Activated CD4-positive, CD25-positive, alpha-beta regulatory T cell treated with anti-CD3 and anti-CD28 coated beads, Interleukin-2, amount 50 U/mL, for 72 hours (primary cell): ENCODE results near the gene BRSK2.

Experiments
- DNase-seq: peaks from one replicate; pipeline ENCODE4 v3.0.0; 2021

The BRSK2 gene

GRCh38 chr11:1470681-1471611 lies 81.2 kb downstream of the BRSK2 start:
- no peak for DNase-seq

- DNase-seq = no peak
Observed at GRCh38 chr11:1471736-1472135, 82.0 kb downstream of the BRSK2 start.

DNA sequence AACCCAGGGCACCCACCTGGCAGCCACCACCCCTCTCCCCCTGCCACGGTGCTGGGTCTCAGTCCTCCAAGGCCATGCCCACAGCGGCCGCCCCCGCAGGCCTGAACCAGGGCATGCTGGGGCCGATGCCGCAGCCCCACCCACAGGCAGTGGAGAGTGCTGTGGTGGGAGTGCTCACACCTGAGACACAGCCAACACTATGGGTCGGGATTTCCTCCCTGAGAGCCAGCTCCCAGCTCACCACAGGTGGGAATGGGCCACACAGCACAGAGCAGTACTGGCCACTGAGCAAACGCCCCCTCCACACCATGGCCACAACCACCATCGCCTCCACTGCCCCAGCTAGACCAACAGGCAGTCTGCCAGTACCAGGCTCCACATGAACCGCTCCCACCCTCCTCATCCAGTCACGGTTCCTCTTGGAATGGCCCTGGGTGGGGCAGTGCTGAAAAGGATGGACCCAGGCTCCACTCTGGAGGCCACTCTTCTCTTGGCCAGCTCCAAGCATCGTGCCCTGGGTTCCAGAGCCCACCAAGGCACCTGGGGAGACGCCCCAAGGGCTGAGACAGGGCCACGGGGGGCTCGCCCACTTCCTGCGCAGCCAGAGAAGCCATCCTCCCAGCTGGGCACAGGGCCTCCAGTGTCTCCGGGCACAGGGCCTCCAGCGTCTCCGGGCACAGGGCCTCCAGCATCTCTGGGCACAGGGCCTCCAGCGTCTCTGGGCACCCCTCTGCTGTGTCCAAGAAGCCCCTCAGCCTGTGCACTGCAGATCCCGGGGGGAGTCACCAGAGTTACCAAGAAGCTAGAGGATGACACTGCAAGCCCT lies 82.7 kb downstream of the BRSK2 start:
- DNase-seq = no peak

DNA sequence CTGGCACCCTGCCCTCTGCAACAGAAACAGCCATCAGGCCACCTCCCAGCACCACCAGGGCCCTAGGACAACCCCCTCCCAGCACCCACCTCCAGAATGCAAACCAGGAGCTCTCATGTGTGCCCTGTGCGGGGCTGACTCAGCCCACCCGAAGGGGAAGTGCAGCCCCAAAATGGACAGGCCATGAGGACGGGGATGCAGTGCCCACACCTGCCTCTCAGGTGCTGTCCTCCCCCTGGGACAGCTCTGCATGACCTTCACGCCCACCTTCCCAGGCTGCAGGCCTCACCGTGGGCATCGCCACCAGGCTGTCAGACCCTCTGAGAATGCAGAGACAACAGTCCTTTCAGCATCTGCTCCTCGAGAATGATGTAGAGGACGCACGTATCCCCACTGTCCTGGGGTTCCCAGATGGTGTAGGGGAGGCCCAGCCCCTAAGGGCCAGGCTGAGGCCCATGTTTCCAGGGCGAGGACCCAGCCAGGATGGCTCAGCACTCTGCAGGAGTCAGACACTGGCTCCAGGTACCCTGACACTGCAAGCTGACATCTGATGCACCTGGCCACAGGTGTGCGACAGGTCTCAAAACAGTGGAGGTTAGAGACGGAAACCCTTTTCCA lies 83.4 kb downstream of the BRSK2 start:
- no peak for DNase-seq

GRCh38 chr11:1473786-1474185 lies 84.1 kb downstream of the BRSK2 start:
- DNase-seq = no peak

- DNase-seq = no peak
Observed at GRCh38 chr11:1475841-1476240, 86.1 kb downstream of the BRSK2 start.

DNA sequence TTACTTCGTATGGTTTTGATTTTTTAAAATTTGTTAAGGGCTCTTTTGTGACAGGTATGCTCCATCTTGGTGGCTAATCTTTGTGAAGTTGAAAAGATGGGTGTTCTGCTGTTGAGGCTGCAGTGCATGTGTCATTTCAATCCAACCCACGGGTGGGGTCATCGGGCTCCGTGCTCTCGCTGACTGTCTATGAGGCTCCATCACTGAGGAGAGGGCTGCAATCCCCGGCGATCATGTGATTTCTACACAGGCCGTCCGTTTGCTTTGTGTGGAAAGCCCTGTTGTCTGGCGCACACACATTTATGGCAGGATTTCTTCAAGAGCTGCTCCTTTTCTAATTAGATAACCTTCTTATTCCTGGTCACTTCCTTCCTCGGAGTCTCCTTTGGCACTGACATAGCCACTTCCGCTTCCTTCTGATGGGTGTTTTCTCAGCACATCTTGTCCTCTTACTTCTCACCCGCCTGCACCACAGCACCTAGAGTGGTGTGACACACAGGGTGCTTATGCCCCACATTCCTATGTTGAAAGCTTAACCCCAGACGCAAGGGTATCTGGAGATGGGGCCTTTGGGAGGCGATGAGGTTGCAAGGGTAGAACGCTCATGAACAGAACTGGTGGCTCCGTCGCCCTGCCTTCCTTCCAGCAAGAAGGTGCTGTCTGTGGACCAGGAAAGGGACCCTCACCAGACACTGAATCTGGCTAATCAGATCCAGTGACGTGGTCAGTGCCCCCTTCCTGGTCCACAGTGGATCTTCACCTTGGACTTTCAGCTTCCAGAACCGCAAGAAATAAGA lies 87.4 kb downstream of the BRSK2 start:
- no peak for DNase-seq

DNA sequence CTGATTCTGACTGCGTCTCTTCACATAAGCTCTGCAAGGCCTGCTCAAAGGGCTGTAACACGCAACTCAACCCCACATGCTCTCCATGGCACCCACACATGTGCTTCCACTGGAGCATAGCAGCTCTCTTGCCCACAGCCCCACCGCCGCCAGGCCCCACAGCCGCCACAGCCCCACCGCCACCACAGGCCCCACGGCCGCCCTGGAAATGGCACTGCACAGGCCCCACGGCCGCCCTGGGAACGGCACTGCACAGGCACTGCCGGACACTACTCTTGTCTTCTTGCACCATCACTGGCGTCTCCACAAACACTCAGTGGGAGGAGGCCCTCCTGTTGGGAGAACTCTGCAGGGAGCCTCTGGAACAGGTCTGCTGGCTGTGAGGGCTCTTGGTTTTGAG lies 88.3 kb downstream of the BRSK2 start:
- no peak for DNase-seq

GRCh38 chr11:1478544-1478943 lies 88.8 kb downstream of the BRSK2 start:
- no peak for DNase-seq

DNA sequence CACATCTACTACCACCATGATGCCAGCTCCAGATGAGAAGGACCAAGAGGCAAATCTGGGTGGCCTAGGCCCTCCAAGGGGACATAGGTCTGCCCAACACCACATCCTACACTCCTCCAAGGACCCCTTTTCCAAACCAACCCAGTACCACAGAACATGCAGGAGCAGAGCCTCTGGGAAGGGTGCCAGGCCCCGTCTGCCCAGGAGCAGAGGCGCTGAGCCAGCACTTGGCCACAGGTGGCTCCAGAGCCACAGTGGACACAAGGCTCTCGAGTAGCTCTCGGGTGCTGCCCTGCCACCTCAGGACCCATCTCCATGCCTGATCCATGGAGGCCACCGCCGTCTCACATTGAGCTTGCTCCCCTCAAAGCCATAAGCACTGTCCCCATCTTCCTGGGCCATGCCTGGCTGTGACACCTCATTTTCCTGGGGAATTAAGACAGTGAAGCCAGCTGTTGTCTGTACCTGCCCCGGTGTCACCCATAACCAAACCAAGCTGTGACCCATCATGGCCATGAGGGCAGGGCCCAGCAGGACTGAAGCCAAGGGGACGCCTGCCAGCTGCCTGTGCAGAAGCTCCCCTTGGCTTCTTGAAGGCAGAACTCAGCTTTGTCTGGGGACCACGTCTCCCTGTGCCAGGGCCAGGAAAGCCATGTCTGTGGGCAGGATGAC lies 89.4 kb downstream of the BRSK2 start:
- DNase-seq = no peak

DNA sequence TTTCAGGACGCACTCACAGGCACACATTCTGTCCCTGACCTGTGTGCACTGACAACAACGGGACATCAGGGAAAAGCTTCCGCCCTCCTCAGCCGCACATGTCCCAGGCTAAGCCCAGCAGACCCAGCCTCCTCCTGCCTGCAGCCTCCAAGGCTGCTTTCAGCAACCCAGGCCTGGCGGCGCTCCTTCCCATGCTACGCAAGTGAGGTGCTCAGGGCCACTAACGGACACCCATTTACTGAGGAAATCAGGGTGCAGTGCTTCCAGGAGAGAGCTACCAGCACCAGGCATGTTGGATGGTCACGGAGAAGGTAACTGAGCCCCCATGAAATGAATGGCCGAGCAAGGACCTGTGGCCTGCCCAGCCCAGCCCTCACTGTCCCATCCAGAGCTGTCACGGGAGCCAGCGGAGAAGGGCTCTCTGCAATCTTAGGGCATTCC lies 90.0 kb downstream of the BRSK2 start:
- DNase-seq = no peak

GRCh38 chr11:1480191-1480554 lies 90.4 kb downstream of the BRSK2 start:
- no peak for DNase-seq

DNA sequence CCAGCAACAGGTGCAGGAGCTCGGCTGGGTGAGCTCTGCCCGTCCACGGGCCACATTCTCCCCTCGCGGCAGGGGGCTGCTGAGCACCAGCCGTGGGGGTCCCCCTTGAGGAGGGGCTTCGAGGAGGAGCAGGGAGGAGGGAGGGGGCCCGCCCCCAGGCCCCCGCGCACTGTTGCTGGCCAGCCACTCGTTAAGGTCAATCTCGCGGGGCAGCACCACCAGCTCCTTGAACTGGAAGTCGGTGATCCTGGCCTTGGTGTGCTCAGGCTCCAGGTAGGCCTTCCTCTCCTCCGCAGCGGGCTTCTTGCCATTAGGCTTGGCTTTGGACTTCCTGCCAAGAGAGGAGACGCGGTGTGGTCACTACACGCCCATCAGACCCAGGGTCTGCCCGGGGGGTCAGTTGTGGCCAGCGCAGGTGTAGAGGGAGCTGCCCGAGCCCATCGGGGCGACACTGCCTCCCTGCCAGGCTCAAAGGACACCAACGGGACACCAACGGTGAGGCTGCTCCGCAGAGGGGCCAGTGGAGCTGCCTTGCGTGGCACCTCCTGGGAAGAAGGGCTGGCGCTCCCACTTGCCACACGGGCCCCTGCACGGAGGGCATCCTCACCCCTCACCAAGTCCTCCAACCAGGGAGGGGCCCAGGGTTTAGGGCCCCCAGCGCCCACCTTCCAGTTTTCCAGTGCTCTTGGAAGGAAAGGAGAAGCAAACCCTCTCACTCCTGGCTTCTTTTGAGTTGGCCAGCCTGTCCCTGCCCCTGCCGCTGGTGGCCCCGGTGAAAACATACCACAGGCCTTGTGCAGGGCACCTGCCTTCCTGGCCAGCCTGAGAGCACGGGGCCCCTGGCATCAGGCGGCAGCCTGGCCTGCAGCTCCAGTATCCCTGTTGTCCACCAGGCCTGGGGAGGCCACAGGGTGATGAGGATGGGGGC lies 91.1 kb downstream of the BRSK2 start:
- DNase-seq = no peak

- no peak for DNase-seq
Observed at GRCh38 chr11:1481483-1481825, 91.7 kb downstream of the BRSK2 start.

- no peak for DNase-seq
Observed at GRCh38 chr11:1481861-1482441, 92.2 kb downstream of the BRSK2 start.

DNA sequence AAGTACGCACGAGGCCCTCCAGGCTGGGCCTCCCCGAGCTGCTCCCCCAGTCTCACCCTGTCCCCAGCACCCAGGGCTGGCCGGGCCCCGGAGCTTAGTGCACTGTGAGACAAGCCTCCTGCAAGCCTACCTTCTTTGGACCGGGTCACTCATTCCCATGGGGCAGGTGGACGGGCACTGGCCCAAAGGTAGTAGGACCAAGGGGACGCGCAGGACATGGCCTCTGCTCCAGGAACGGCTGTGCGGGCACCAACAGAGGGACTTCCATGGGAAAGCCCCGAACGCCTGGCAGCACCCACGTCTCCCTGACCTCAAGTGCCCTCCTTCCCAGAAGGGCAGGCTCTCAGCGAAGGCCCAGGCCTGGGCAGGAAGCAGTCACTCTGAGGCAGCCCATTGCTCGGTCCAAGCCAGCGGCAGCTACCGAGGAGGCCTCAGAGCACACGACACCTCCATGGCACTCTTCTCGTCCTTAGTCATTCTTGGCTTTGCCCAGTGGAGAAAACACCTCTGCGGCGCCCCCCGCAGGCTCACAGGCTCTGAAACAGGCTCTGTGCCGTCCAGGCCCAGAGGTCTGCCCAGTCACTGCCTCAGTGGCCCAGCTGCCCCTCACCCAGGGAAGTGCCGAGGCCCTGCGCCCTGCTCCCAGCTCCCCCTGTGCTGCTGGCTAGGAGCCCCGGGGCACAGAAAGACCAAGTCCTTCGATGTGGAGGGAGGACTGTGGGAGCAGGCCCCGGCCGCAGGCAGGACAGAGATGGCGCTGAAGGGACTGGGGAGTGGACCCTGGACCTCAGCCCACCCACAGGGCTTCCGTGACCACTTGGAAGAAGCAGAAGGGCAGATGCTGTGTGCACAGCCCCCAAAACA lies 93.1 kb downstream of the BRSK2 start:
- no peak for DNase-seq

GRCh38 chr11:1483445-1483961 lies 93.8 kb downstream of the BRSK2 start:
- DNase-seq = no peak

- no peak for DNase-seq
Observed at GRCh38 chr11:1484061-1484671, 94.4 kb downstream of the BRSK2 start.
